H9 (cell line): Measurements from ENCODE around the gene AP2A2. TPM values are rescaled to one million over a fixed set of nuclear protein-coding genes. Genes with fewer than 3 reads are reported as not detected.

Experiments used
- DNase-seq: peaks from one replicate; pipeline ENCODE4 v3.0.0-alpha.2; 2017
- H2AFZ ChIP-seq: one replicate; pipeline ENCODE4 v1.6.1; 2013; ENCODE audit warnings: mild to moderate bottlenecking, low read length, control low read depth, moderate library complexity
- H2AK5ac ChIP-seq: 2 replicates; pipeline ENCODE4 v1.6.1; 2013; ENCODE audit warnings: low read length, control low read depth, mixed read lengths; ENCODE audit not compliant: insufficient read length
- H2BK120ac ChIP-seq: one replicate; pipeline ENCODE4 v1.6.1; 2013; ENCODE audit warnings: low read depth, mild to moderate bottlenecking, low read length, control low read depth, inconsistent platforms; ENCODE audit not compliant: poor library complexity, severe bottlenecking
- H2BK12ac ChIP-seq: 2 replicates; pipeline ENCODE4 v1.6.1; 2013; ENCODE audit warnings: low read length, control low read depth, mixed read lengths, low read depth; ENCODE audit not compliant: insufficient read length
- H2BK15ac ChIP-seq: 2 replicates; pipeline ENCODE4 v1.6.1; 2013; ENCODE audit warnings: low read depth, low read length, control low read depth
- H2BK20ac ChIP-seq: one replicate; pipeline ENCODE4 v1.6.1; 2013; ENCODE audit warnings: low read depth, mild to moderate bottlenecking, low read length, control low read depth, inconsistent platforms; ENCODE audit not compliant: poor library complexity, severe bottlenecking
- H2BK5ac ChIP-seq: 2 replicates; pipeline ENCODE4 v1.6.1; 2013; ENCODE audit warnings: low read length, control low read depth, mixed read lengths; ENCODE audit not compliant: insufficient read length
- H3K14ac ChIP-seq: 2 replicates; pipeline ENCODE4 v1.6.1; 2013; ENCODE audit warnings: low read length, control low read depth; ENCODE audit not compliant: insufficient read depth
- H3K18ac ChIP-seq: 2 replicates; pipeline ENCODE4 v1.6.1; 2013; ENCODE audit warnings: low read depth, mild to moderate bottlenecking, mixed read lengths, low read length, control low read depth; ENCODE audit not compliant: insufficient read length
- H3K23ac ChIP-seq: 2 replicates; pipeline ENCODE4 v1.6.1; 2013; ENCODE audit warnings: low read length, control low read depth, mixed read lengths, low read depth; ENCODE audit not compliant: insufficient read length
- H3K23me2 ChIP-seq: 2 replicates; pipeline ENCODE4 v1.6.1; 2013; ENCODE audit warnings: low read depth, mild to moderate bottlenecking, mixed read lengths, low read length, control low read depth; ENCODE audit not compliant: insufficient read length, poor library complexity, severe bottlenecking
- H3K27ac ChIP-seq: 2 replicates; pipeline ENCODE4 v1.5.1; 2013; ENCODE audit warnings: low read length, control low read depth, mixed read lengths, low read depth; ENCODE audit not compliant: insufficient read length
- H3K27me3 ChIP-seq: 2 replicates; pipeline ENCODE4 v1.6.1; 2013; ENCODE audit warnings: low read length, control low read depth, inconsistent platforms; ENCODE audit not compliant: insufficient read depth
- H3K4ac ChIP-seq: 2 replicates; pipeline ENCODE4 v1.6.1; 2013; ENCODE audit warnings: low read depth, mild to moderate bottlenecking, control low read depth, inconsistent platforms, low read length, moderate library complexity
- H3K4me1 ChIP-seq: 2 replicates; pipeline ENCODE4 v1.6.1; 2013; ENCODE audit warnings: low read length, control low read depth, inconsistent platforms; ENCODE audit not compliant: insufficient read depth
- H3K4me2 ChIP-seq: 2 replicates; pipeline ENCODE4 v1.6.1; 2013; ENCODE audit warnings: low read length, control low read depth, mixed read lengths; ENCODE audit not compliant: insufficient read length, insufficient read depth
- H3K56ac ChIP-seq: 2 replicates; pipeline ENCODE4 v1.6.1; 2013; ENCODE audit warnings: low read depth, mild to moderate bottlenecking, mixed read lengths, low read length, control low read depth; ENCODE audit not compliant: insufficient read length
- H3K79me1 ChIP-seq: 2 replicates; pipeline ENCODE4 v1.6.1; 2013; ENCODE audit warnings: low read depth, mild to moderate bottlenecking, moderate library complexity, low read length, control low read depth, inconsistent platforms; ENCODE audit not compliant: insufficient read depth, poor library complexity, severe bottlenecking
- H3K79me2 ChIP-seq: 2 replicates; pipeline ENCODE4 v1.6.1; 2013; ENCODE audit warnings: low read length, control low read depth, inconsistent platforms; ENCODE audit not compliant: insufficient read depth
- H3K9ac ChIP-seq: 2 replicates; pipeline ENCODE4 v1.6.1; 2013; ENCODE audit warnings: low read length, control low read depth, mixed read lengths; ENCODE audit not compliant: insufficient read length; ENCODE audit errors: extremely low read depth
- H3K9me3 ChIP-seq: one replicate; pipeline ENCODE4 v1.6.1; 2013; ENCODE audit warnings: low read depth, low read length, inconsistent platforms; ENCODE audit not compliant: control insufficient read depth
- H3T11ph ChIP-seq: one replicate; pipeline ENCODE4 v1.6.1; 2013; ENCODE audit warnings: mild to moderate bottlenecking, low read length, control low read depth, inconsistent platforms
- H4K20me1 ChIP-seq: one replicate; pipeline ENCODE4 v1.6.1; 2013; ENCODE audit not compliant: control insufficient read depth, insufficient read length, insufficient read depth
- H4K5ac ChIP-seq: 2 replicates; pipeline ENCODE4 v1.6.1; 2013; ENCODE audit warnings: low read depth, mild to moderate bottlenecking, mixed read lengths, low read length, control low read depth; ENCODE audit not compliant: insufficient read length
- H4K8ac ChIP-seq: replicated peaks from 2 replicates; pipeline ENCODE4 v1.6.1; 2013; ENCODE audit warnings: low read length, control low read depth, mixed read lengths, low read depth; ENCODE audit not compliant: insufficient read length
- H4K91ac ChIP-seq: 2 replicates; pipeline ENCODE4 v1.6.1; 2013; ENCODE audit warnings: low read depth, mild to moderate bottlenecking, moderate library complexity, mixed read lengths, low read length, control low read depth; ENCODE audit not compliant: insufficient read length
- H3K27ac Mint-ChIP-seq, 3 experiments: 2 replicates in 2 of 3; 3 replicates in 1 of 3; pipeline ENCODE4 v1.8.0; 2020 to 2021; ENCODE audit warnings: mixed read lengths in 3 of 3, mild to moderate bottlenecking in 1 of 3, moderate library complexity in 1 of 3
- H3K27me3 Mint-ChIP-seq: 2 replicates; pipeline ENCODE4 v1.8.0; 2021; ENCODE audit warnings: low read depth, mild to moderate bottlenecking, moderate library complexity, mixed read lengths
- H3K36me3 Mint-ChIP-seq, 3 experiments: 2 replicates in 2 of 3; 3 replicates in 1 of 3; pipeline ENCODE4 v1.8.0; 2020 to 2021; ENCODE audit warnings: low read depth in 3 of 3, mixed read lengths in 3 of 3; ENCODE audit not compliant: insufficient read depth in 1 of 3
- H3K4me1 Mint-ChIP-seq, 2 experiments: 2 replicates each; pipeline ENCODE4 v1.8.0; 2020; ENCODE audit warnings: mixed read lengths in 2 of 2
- H3K4me3 Mint-ChIP-seq, 2 experiments: 2 replicates in 1 of 2; 3 replicates in 1 of 2; pipeline ENCODE4 v1.8.0; 2020 to 2021; ENCODE audit warnings: mild to moderate bottlenecking in 2 of 2, mixed read lengths in 2 of 2, moderate library complexity in 1 of 2
- H3K9me3 Mint-ChIP-seq, 2 experiments: 2 replicates in 1 of 2; 3 replicates in 1 of 2; pipeline ENCODE4 v1.8.0; 2020; ENCODE audit warnings: mild to moderate bottlenecking in 2 of 2, mixed read lengths in 2 of 2, moderate library complexity in 1 of 2
- WGBS: extraction: QIAGEN DNeasy Blood & Tissue Kit; methylation state at CpG from one replicate; pipeline ENCODE4 v1.1.7; 2013; ENCODE audit warnings: missing lambda C conversion rate, low lambda C conversion rate, mixed read lengths; ENCODE audit not compliant: insufficient read length; ENCODE audit errors: extremely low coverage; 5-methylcytosine and 5-hydroxymethylcytosine counted together
- total RNA-seq: library from RNA; stranded (reverse); gene quantifications from 2 replicates; pipeline ENCODE4 v1.2.1, GENCODE V29; 2021
- TF ChIP-seq, protein P1 (sequence below): fragments of 200-600 bp; sonication (generic); conservative IDR thresholded peaks from 3 replicates; pipeline ENCODE4 v1.8.0; 2021; ENCODE audit warnings: antibody characterized with exemption, mild to moderate bottlenecking

The AP2A2 gene
- total RNA-seq, 1 experiment from 2014 or later: 53.7 TPM

DNA sequence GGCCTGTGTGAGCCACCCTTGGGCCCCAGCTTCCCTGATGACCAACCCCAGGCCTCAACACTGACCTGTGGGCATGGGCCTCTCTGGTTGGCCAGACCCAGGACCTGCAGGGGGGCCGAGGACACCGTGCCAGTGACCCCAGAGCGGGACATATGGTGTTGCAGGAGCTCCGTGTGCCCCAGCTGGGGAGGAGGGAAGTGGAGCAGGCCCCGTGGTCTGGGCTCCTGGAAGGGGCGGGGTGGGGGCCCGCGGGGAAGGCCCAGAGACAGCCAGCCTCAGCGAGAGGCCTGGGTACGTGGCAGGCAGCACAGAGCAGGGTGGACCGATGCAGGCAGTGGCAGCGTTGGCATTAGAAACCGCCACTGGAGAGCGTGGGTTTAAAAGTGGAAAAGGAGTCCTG is 88.6 kb downstream of the AP2A2 start:
- Histone ChIP-seq H2AK5ac (no peak overlapping the region), H2BK20ac (no peak overlapping the region), H4K5ac (no peak overlapping the region), H3K79me2 (no peaks in the 10 kb centered on the region), H2BK120ac (no peak overlapping the region), H3K56ac (no peak overlapping the region), H3K9ac (no peak overlapping the region), H3T11ph (no peak overlapping the region), H4K20me1 (peaks cover 2% of the 10 kb centered on the region), H3K79me1 (no peaks in the 10 kb centered on the region), H3K27me3 (no peaks in the 10 kb centered on the region), H3K18ac (no peak overlapping the region), H4K8ac (no peak overlapping the region), H4K91ac (no peak overlapping the region), H3K23ac (no peak overlapping the region), H2BK12ac (no peak overlapping the region), H2BK5ac (no peak overlapping the region), H3K4ac (no peak overlapping the region), H2BK15ac (no peak overlapping the region), H3K4me2 (no peak overlapping the region), H3K9me3 (peaks cover 6% of the 10 kb centered on the region), H3K27ac (no peak overlapping the region), H2AFZ (no peak overlapping the region), H3K4me1 (no peaks in the 10 kb centered on the region), H3K14ac (no peak overlapping the region), H3K23me2 (no peaks in the 10 kb centered on the region)
- no peak overlapping the region for H3K27ac Mint-ChIP-seq
- TF ChIP-seq, protein P1, sequence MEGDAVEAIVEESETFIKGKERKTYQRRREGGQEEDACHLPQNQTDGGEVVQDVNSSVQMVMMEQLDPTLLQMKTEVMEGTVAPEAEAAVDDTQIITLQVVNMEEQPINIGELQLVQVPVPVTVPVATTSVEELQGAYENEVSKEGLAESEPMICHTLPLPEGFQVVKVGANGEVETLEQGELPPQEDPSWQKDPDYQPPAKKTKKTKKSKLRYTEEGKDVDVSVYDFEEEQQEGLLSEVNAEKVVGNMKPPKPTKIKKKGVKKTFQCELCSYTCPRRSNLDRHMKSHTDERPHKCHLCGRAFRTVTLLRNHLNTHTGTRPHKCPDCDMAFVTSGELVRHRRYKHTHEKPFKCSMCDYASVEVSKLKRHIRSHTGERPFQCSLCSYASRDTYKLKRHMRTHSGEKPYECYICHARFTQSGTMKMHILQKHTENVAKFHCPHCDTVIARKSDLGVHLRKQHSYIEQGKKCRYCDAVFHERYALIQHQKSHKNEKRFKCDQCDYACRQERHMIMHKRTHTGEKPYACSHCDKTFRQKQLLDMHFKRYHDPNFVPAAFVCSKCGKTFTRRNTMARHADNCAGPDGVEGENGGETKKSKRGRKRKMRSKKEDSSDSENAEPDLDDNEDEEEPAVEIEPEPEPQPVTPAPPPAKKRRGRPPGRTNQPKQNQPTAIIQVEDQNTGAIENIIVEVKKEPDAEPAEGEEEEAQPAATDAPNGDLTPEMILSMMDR: no peak
- H3K4me1 Mint-ChIP-seq: peaks cover 3 to 8% of the 10 kb centered on the region in 2 experiments; a peak in 2 of 4 replicates
- H3K27me3 Mint-ChIP-seq: peaks cover 14% of the 10 kb centered on the region
- peaks cover 31 to 44% (median 36%) of the 10 kb centered on the region in 3 experiments for H3K36me3 Mint-ChIP-seq
- no peak overlapping the region for H3K4me3 Mint-ChIP-seq
- peaks cover 19 to 25% of the 10 kb centered on the region in 2 experiments for H3K9me3 Mint-ChIP-seq
- no peak for DNase-seq
- no CpG with 5 or more reads among the region's 14 CpGs for WGBS
